GM18867 (cell line): ENCODE results near the gene PRDM16.

Source experiments
- ATAC-seq: cut with Tn5 transposase; IDR thresholded peaks from one replicate; pipeline ENCODE4 v1.9.1; 2021; ENCODE audit warnings: mild to moderate bottlenecking, moderate library complexity; ENCODE audit not compliant: unreplicated experiment

Gene PRDM16

GRCh38 chr1:3347257-3348020 is 278.4 kb downstream of the PRDM16 start:
- no peak for ATAC-seq

DNA sequence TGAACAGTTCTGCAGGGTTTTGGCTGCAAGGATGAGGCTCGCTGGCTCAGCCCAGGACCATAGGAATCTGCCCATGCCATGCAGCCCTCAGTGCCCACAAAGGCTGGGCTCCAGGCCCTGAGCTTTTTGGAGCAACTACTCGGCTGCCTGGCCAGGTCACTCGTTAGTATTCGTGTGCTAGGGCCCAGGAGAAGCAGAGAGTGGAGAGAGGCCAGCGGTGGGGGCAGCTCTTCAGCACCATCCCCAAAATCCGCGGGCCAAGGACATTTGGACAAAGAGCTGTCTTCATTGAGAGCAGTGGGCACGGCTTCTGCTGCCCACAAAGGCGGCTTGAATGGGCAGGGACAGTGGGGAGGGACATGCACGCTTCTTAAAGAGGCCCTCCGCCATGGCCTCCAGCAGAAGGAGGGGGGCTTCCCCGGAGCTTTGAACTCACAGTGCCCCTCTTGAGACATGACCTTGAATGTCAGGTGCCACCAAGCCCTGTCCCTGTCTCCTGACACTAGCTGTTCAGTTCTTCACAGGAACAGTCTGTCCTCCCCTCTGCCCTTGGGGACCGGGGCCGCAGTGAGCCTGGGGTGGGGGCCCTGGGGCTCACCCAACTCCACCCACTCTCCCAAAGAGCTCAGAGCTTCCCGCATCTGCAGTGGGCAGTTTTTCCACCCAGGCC is 279.3 kb downstream of the PRDM16 start:
- ATAC-seq: no peak

DNA sequence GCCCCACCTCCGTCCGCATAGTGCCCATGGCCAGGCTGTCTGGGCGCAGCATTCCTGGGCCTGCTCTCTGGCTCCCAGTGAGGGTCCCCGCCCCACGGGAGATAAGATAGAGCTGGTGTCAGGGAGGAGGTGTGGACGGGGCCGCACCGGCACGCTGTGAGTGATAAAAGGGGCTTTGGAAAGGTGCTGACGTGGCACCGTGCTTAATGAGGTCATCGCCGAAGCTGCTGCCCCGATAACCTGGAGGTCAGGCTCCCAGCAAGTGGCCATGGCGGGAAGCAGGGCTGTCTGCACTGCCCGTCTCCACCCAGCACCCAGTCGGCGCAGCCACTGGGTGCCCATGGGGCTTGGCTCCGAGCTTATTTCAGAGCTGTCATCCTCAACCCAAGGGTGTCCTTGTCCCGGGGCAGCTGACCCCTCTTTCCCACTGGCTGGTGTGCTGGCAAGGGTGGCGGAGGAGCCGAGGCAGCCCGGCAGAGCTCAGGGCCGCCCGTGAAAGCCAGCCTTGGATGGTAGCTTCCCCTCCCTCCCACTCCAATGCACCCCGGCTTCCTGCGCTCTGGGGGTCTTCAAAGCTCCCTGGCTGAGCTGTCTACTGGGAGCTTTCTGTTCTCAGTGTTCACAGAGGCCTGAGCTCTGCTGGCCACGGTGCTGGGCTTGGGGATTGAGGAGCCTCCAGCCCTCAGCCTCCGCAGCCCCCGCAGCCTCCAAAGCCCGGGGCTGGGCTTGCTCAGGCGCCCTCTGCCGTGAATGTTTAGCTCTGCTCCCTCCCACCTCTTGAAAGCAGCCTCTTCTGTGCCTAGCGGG is 280.4 kb downstream of the PRDM16 start:
- no peak for ATAC-seq

- ATAC-seq: no peak
Measured at GRCh38 chr1:3349968-3350299, 280.9 kb downstream of the PRDM16 start.

GRCh38 chr1:3350506-3351261 is 281.7 kb downstream of the PRDM16 start:
- ATAC-seq: no peak

GRCh38 chr1:3351449-3352298 is 282.7 kb downstream of the PRDM16 start:
- ATAC-seq: no peak

GRCh38 chr1:3352299-3352951 is 283.4 kb downstream of the PRDM16 start:
- no peak for ATAC-seq

GRCh38 chr1:3352952-3353331 is 283.9 kb downstream of the PRDM16 start:
- ATAC-seq: no peak

- no peak for ATAC-seq
Measured at GRCh38 chr1:3353876-3354275, 284.9 kb downstream of the PRDM16 start.

GRCh38 chr1:3355089-3355488 is 286.1 kb downstream of the PRDM16 start:
- no peak for ATAC-seq

DNA sequence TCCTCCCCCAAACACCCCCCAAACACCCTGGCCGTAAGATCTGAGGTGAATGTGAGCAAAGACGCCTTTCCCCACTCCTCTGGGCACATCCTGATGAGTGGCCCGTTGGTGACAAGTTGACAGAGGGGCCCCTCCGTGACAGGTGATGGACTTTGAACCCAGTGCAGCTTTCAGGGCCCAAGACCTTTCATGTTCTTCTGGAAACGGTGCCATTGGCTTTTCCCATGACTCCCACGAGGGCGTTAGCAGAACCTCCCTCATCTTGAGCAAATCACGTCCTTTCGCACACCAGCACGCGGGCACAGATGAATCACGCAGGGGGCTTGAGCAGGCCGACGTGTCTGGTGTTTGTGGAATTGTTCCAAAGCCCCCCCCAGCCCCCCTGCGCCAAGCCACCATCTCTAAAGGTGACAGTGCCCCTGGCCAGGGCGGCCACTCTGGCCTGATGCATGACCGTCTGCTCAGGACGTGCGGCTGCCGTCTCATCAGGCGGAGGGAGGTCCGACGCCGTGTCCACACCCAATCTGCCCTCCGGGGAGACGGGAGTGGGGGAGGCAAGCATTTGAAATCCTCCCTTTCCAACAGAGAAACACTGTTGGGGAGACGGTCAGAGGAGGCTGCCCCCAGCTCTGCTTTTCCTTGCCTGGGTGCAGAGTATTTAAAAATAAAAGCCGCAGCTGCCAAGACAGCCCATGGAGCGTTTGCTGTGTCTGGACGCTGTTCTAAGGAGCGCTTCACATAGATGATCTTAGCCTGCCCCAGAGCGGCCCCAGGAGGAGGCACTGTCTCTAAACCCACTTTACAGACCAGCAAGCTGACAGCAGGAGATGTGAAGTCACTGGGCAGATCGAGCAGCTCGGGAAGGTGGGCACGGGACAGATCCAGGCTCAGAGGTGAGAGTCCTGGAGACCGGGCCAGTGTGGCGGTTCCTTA is 287.2 kb downstream of the PRDM16 start:
- no peak for ATAC-seq

DNA sequence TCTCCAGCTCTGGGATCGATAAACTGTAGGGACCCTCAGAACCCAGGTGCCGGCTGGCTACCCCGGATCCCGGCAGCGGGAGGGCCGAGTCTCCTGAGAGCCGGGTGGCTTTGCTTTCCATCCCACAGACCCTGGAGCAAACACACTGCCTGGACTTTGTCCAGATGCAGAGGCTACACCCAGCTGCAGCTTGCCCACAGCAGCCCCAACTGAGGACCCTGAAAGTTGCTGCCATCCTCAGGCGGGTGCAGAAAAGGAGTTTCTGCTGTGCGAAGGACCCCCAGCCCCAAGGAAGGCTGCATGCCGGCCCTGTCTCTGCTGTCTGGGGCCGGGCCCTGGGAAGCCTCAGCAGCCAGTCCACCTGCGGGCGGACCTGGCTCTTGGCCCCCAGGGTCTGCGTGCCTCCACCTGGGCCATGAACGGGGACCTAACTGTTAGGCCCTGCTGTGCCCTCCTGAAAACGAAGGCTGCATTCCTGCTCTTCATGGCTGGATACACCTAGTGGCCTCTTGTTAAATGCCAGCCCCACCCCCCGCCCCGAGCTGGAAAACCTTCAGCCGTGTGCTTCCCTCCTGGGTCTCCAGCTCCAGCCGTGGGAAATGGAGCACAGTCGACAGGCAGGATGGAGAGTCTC is 287.9 kb downstream of the PRDM16 start:
- ATAC-seq: no peak

- no peak for ATAC-seq
Measured at GRCh38 chr1:3357526-3358297, 288.7 kb downstream of the PRDM16 start.

- ATAC-seq: no peak
Measured at GRCh38 chr1:3359351-3359750, 290.3 kb downstream of the PRDM16 start.

- no peak for ATAC-seq
Measured at GRCh38 chr1:3359756-3360440, 290.9 kb downstream of the PRDM16 start.

- ATAC-seq: no peak
Measured at GRCh38 chr1:3360646-3361257, 291.7 kb downstream of the PRDM16 start.
